Gastrocnemius medialis (tissue), 4 donors: ENCODE data around the gene EMCN. TPM values are rescaled to one million over a fixed set of nuclear protein-coding genes. Genes with fewer than 3 reads are reported as not detected.

Experiments
- ATAC-seq, 2 donors: fragments of 150-250 bp; one replicate each; pipeline ENCODE4 v1.9.1; 2016
- DNase-seq, 2 donors: peaks; one replicate each; pipeline ENCODE4 v3.0.0-alpha.2; 2019
- H3K27ac ChIP-seq, 4 donors: fragments of 200-600 bp; sonication (generic); 1 replicate in 1 of 4; 2 replicates in 3 of 4; pipeline ENCODE4 v1.5.1; 2016 to 2018; ENCODE audit warnings: mild to moderate bottlenecking in 2 of 4, moderate library complexity in 1 of 4
- H3K27me3 ChIP-seq, 3 donors: fragments of 200-600 bp; sonication (generic) in 2 of 3; 1 replicate in 1 of 3; 2 replicates in 2 of 3; pipeline versions ENCODE4 v1.5.1 to v1.6.0; 2016 to 2019; ENCODE audit warnings: mild to moderate bottlenecking in 1 of 3, moderate library complexity in 1 of 3
- H3K36me3 ChIP-seq, 2 donors: fragments of 200-600 bp; sonication (generic) in 1 of 2; one replicate each; pipeline ENCODE4 v1.5.1; 2017 to 2018
- H3K4me1 ChIP-seq, 2 donors: fragments of 200-600 bp; sonication (generic) in 1 of 2; one replicate each; pipeline ENCODE4 v1.5.1; 2016 to 2017; ENCODE audit warnings: mild to moderate bottlenecking in 2 of 2
- H3K4me3 ChIP-seq, 4 donors: fragments of 200-600 bp; sonication (generic) in 3 of 4; 1 replicate in 1 of 4; 2 replicates in 3 of 4; pipeline ENCODE4 v1.5.1; 2016 to 2019; ENCODE audit warnings: mild to moderate bottlenecking in 2 of 4
- H3K9me3 ChIP-seq, 3 donors: fragments of 200-600 bp; sonication (generic) in 2 of 3; 1 replicate in 1 of 3; 2 replicates in 2 of 3; pipeline ENCODE4 v1.5.1; 2016 to 2019
- CTCF ChIP-seq, 5 experiments: fragments of 450-650 bp in 3 of 5; fragments of 200-600 bp in 2 of 5; sonication (generic) in 2 of 5; IDR thresholded peaks in 4 of 5; conservative IDR thresholded peaks in 1 of 5; 1 replicate in 4 of 5; 2 replicates in 1 of 5; pipeline ENCODE4 v1.5.1; 2016 to 2019; ENCODE audit warnings: antibody characterized with exemption in 5 of 5, mild to moderate bottlenecking in 3 of 5, moderate library complexity in 3 of 5
- POLR2A ChIP-seq, 2 donors: fragments of 450-650 bp; IDR thresholded peaks; one replicate each; pipeline ENCODE4 v1.6.1; 2017; ENCODE audit warnings: antibody characterized with exemption in 2 of 2, mild to moderate bottlenecking in 2 of 2, moderate library complexity in 2 of 2
- in situ Hi-C, 4 donors: fragments of 200-750 bp; cut with MboI; loops; one replicate each; pipeline versions ENCODE4 v1.15.0 to v1.8.0; 2017; ENCODE audit warnings: low sequenced_read_pairs in 4 of 4
- intact Hi-C: fragments of 100-400 bp; cut with DNase I; formaldehyde crosslinking; loops from one replicate; pipeline ENCODE4 v1.15.1; 2023; ENCODE audit warnings: low total_unique reads
- total RNA-seq, 4 donors: library from RNA; depleted of rRNA; stranded (reverse); fragments of >200 nt; gene quantifications; one replicate each; pipeline versions ENCODE4 v1.1.0 to v1.2.3, GENCODE V29; 2016

The EMCN gene
- total RNA-seq, 4 donors from 2014 or later: 10.8 to 27.5 (median 12.2) TPM

DNA sequence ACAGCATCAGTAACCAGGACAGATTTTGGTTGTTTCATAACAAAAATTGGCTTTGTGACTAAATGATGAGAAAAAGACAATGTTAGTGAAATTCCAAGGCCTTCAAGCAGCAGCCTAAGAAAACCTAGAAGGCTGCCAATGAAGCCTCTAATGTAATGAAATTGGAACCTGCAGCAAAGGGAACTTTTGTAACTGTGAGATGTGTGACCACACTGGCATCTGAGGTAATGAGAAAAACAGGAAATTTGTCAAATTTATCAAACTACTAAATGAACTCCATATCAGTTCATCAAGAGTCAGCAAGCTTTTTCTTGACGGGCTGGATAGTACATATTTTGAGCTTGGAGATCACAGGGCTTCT, 30.4 kb upstream of the EMCN start:
- no peak for TF ChIP-seq CTCF (IDR thresholded peaks at IDR 0.05 in 4 of 5, conservative IDR thresholded peaks at IDR 0.05 in 1 of 5)
- TF ChIP-seq POLR2A (IDR thresholded peaks at IDR 0.05): no peak
- ATAC-seq: no peak
- H3K4me3 ChIP-seq: no peak overlapping the region
- intact Hi-C loops: no loop called here
- no peaks in the 10 kb centered on the region for H3K36me3 ChIP-seq
- H3K27me3 ChIP-seq: no peaks in the 10 kb centered on the region
- in situ Hi-C loops: no loop called here
- H3K4me1 ChIP-seq: no peaks in the 10 kb centered on the region
- DNase-seq: no peak
- H3K9me3 ChIP-seq: no peaks in the 10 kb centered on the region
- H3K27ac ChIP-seq: no peak overlapping the region

DNA sequence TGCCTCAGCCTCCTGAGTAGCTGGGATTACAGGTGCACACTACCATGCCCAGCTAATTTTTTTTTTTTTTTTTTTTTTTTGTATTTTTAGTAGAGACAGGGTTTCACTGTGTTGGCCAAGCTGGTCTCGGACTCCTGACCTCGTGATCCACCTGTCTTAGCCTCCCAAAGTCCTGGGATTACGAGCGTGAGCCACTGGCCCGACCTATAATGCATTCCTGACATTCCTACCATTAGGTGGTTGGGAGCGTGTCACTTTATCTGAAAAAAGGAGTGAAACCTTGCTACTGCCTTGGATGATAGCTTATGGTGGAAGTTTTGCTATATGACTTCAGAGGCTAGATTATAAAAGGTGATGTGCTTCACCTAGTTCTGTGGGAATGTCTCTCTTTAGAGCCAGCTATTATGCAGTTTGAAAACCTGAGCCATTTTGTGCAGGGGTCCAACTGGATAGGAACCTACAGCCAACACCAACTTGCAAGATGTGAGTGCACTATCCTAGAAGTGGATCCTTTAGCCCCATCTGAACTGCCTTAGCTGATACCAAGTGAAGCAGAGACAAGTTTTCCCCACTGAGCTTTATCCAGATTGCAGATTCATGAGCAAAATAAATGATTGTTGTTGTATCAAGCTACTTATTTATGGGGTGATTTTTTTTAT, 29.8 kb upstream of the EMCN start:
- intact Hi-C loops: no loop called here
- no peaks in the 10 kb centered on the region for H3K4me1 ChIP-seq
- no peak overlapping the region for H3K4me3 ChIP-seq
- no peaks in the 10 kb centered on the region for H3K36me3 ChIP-seq
- no peak overlapping the region for H3K27ac ChIP-seq
- H3K27me3 ChIP-seq: no peaks in the 10 kb centered on the region
- no peaks in the 10 kb centered on the region for H3K9me3 ChIP-seq
- in situ Hi-C loops: no loop called here
- DNase-seq (no peak), ATAC-seq (no peak)
- TF ChIP-seq CTCF (IDR thresholded peaks at IDR 0.05 in 4 of 5, conservative IDR thresholded peaks at IDR 0.05 in 1 of 5) (no peak), POLR2A (IDR thresholded peaks at IDR 0.05) (no peak)

GRCh38 chr4:100545427-100545826, 27.6 kb upstream of the EMCN start:
- no peak for ATAC-seq
- no peak for TF ChIP-seq POLR2A (IDR thresholded peaks at IDR 0.05)
- in situ Hi-C loops (no loop called here), intact Hi-C loops (no loop called here)
- Histone ChIP-seq H3K27me3 (no peaks in the 10 kb centered on the region), H3K4me3 (no peak overlapping the region), H3K27ac (no peak overlapping the region), H3K4me1 (no peaks in the 10 kb centered on the region), H3K9me3 (no peaks in the 10 kb centered on the region), H3K36me3 (no peaks in the 10 kb centered on the region)
- no peak for DNase-seq

GRCh38 chr4:100540131-100540530, 22.3 kb upstream of the EMCN start:
- ATAC-seq (no peak), DNase-seq (no peak)
- H3K27ac ChIP-seq: no peak overlapping the region
- no peaks in the 10 kb centered on the region for H3K36me3 ChIP-seq
- no peaks in the 10 kb centered on the region for H3K27me3 ChIP-seq
- in situ Hi-C loops: no loop called here
- TF ChIP-seq CTCF (IDR thresholded peaks at IDR 0.05 in 4 of 5, conservative IDR thresholded peaks at IDR 0.05 in 1 of 5) (no peak), POLR2A (IDR thresholded peaks at IDR 0.05) (no peak)
- H3K9me3 ChIP-seq: peaks cover 0 to 2% (median 0%) of the 10 kb centered on the region in 3 donors
- H3K4me1 ChIP-seq: no peaks in the 10 kb centered on the region
- H3K4me3 ChIP-seq: no peak overlapping the region
- intact Hi-C loops: no loop called here

DNA sequence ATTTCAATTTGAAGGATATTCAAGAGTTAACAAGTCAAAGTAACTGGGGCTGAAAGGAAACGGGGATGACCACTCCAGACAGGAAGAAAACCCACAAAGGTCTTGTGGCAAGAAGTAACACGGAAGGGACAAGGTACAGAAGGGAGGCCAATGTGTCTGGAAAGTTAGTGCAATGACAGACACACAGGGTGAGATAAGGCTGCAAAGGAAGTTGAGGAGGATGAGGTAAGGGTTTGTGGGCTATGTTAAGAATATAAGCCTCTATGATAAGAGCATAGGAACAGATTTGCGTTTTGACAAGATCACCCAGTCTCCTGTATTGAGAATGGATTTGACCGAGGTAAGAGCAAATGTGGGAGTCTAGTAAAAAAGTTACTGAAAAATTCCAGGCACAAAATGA, 21.9 kb upstream of the EMCN start:
- peaks cover 0 to 2% (median 0%) of the 10 kb centered on the region in 3 donors for H3K9me3 ChIP-seq
- no peaks in the 10 kb centered on the region for H3K27me3 ChIP-seq
- no peaks in the 10 kb centered on the region for H3K4me1 ChIP-seq
- no peak for TF ChIP-seq CTCF (IDR thresholded peaks at IDR 0.05 in 4 of 5, conservative IDR thresholded peaks at IDR 0.05 in 1 of 5)
- TF ChIP-seq POLR2A (IDR thresholded peaks at IDR 0.05): no peak
- H3K36me3 ChIP-seq: no peaks in the 10 kb centered on the region
- H3K4me3 ChIP-seq: no peak overlapping the region
- DNase-seq: no peak
- in situ Hi-C loops: no loop called here
- H3K27ac ChIP-seq: no peak overlapping the region
- ATAC-seq: no peak
- intact Hi-C loops: no loop called here
